Trophoblast cell (in vitro differentiated cells and primary cell): Measurements from ENCODE around the gene CLDN7.

Experiments used
- DNase-seq, 2 donors: peaks; one replicate each; pipeline ENCODE4 v3.0.0-alpha.2; 2016
- H2AFZ ChIP-seq: 2 replicates; pipeline ENCODE4 v1.6.1; 2013; ENCODE audit warnings: low read length, moderate library complexity, mild to moderate bottlenecking; ENCODE audit not compliant: insufficient read depth, poor library complexity
- H2AK5ac ChIP-seq: 2 replicates; pipeline ENCODE4 v1.6.1; 2013; ENCODE audit warnings: mild to moderate bottlenecking, low read length
- H2BK120ac ChIP-seq: 2 replicates; pipeline ENCODE4 v1.6.1; 2013; ENCODE audit warnings: low read length, mild to moderate bottlenecking, moderate library complexity; ENCODE audit not compliant: insufficient read depth, poor library complexity
- H2BK12ac ChIP-seq: 2 replicates; pipeline ENCODE4 v1.6.1; 2013; ENCODE audit warnings: mild to moderate bottlenecking, low read length, moderate library complexity
- H2BK5ac ChIP-seq: 2 replicates; pipeline ENCODE4 v1.6.1; 2013; ENCODE audit warnings: low read length, low read depth, moderate library complexity, mild to moderate bottlenecking; ENCODE audit not compliant: poor library complexity
- H3K14ac ChIP-seq: 2 replicates; pipeline ENCODE4 v1.6.1; 2013; ENCODE audit warnings: mild to moderate bottlenecking, low read length
- H3K18ac ChIP-seq: 2 replicates; pipeline ENCODE4 v1.6.1; 2013; ENCODE audit warnings: mild to moderate bottlenecking, low read length
- H3K23ac ChIP-seq: 2 replicates; pipeline ENCODE4 v1.6.1; 2013; ENCODE audit warnings: low read length
- H3K27ac ChIP-seq: 2 replicates; pipeline ENCODE4 v1.5.1; 2013; ENCODE audit warnings: low read depth, mild to moderate bottlenecking, inconsistent platforms, low read length, moderate library complexity
- H3K27me3 ChIP-seq: 2 replicates; pipeline ENCODE4 v1.6.1; 2013; ENCODE audit warnings: inconsistent platforms, mild to moderate bottlenecking, low read length, moderate library complexity; ENCODE audit not compliant: insufficient read depth
- H3K36me3 ChIP-seq, 2 experiments: 1 replicate in 1 of 2; 2 replicates in 1 of 2; pipeline ENCODE4 v1.6.1; 2013; ENCODE audit warnings: low read length in 2 of 2, mild to moderate bottlenecking in 2 of 2, moderate library complexity in 1 of 2; ENCODE audit not compliant: insufficient read depth in 2 of 2, control insufficient read depth in 1 of 2
- H3K4ac ChIP-seq: 2 replicates; pipeline ENCODE4 v1.6.1; 2013; ENCODE audit warnings: low read depth, mild to moderate bottlenecking, low read length, moderate library complexity
- H3K4me1 ChIP-seq, 2 experiments: 1 replicate in 1 of 2; 2 replicates in 1 of 2; pipeline ENCODE4 v1.6.1; 2013; ENCODE audit warnings: low read length in 2 of 2, mild to moderate bottlenecking in 2 of 2, moderate library complexity in 1 of 2; ENCODE audit not compliant: insufficient read depth in 2 of 2, control insufficient read depth in 1 of 2
- H3K4me2 ChIP-seq: 2 replicates; pipeline ENCODE4 v1.6.1; 2013; ENCODE audit warnings: inconsistent platforms, mild to moderate bottlenecking, low read length, moderate library complexity
- H3K4me3 ChIP-seq: 2 replicates; pipeline ENCODE4 v1.5.1; 2013; ENCODE audit warnings: mild to moderate bottlenecking, low read depth, low read length, inconsistent platforms
- H3K79me1 ChIP-seq: one replicate; pipeline ENCODE4 v1.6.1; 2013; ENCODE audit warnings: low read length
- H3K79me2 ChIP-seq: 2 replicates; pipeline ENCODE4 v1.6.1; 2013; ENCODE audit warnings: low read length, mild to moderate bottlenecking; ENCODE audit not compliant: control insufficient read depth, insufficient read depth, poor library complexity
- H3K9ac ChIP-seq: 2 replicates; pipeline ENCODE4 v1.6.1; 2013; ENCODE audit warnings: mild to moderate bottlenecking, low read length
- H3K9me3 ChIP-seq: 2 replicates; pipeline ENCODE4 v1.6.1; 2013; ENCODE audit warnings: low read depth, mild to moderate bottlenecking, control low read depth, inconsistent platforms, low read length; ENCODE audit not compliant: insufficient read depth
- H4K12ac ChIP-seq: 2 replicates; pipeline ENCODE4 v1.6.1; 2013; ENCODE audit warnings: low read depth, mild to moderate bottlenecking, low read length, moderate library complexity
- H4K8ac ChIP-seq: 2 replicates; pipeline ENCODE4 v1.6.1; 2013; ENCODE audit warnings: low read depth, mild to moderate bottlenecking, low read length, moderate library complexity
- H4K91ac ChIP-seq: one replicate; pipeline ENCODE4 v1.6.1; 2013; ENCODE audit warnings: low read depth, mild to moderate bottlenecking, low read length, moderate library complexity
- WGBS: extraction: QIAGEN DNeasy Blood & Tissue Kit; methylation state at CpG from one replicate; pipeline ENCODE4 v1.1.7; 2013; ENCODE audit warnings: missing lambda C conversion rate; ENCODE audit not compliant: insufficient read length, insufficient coverage; ENCODE audit errors: extremely low coverage; 5-methylcytosine and 5-hydroxymethylcytosine counted together

Gene CLDN7

DNA sequence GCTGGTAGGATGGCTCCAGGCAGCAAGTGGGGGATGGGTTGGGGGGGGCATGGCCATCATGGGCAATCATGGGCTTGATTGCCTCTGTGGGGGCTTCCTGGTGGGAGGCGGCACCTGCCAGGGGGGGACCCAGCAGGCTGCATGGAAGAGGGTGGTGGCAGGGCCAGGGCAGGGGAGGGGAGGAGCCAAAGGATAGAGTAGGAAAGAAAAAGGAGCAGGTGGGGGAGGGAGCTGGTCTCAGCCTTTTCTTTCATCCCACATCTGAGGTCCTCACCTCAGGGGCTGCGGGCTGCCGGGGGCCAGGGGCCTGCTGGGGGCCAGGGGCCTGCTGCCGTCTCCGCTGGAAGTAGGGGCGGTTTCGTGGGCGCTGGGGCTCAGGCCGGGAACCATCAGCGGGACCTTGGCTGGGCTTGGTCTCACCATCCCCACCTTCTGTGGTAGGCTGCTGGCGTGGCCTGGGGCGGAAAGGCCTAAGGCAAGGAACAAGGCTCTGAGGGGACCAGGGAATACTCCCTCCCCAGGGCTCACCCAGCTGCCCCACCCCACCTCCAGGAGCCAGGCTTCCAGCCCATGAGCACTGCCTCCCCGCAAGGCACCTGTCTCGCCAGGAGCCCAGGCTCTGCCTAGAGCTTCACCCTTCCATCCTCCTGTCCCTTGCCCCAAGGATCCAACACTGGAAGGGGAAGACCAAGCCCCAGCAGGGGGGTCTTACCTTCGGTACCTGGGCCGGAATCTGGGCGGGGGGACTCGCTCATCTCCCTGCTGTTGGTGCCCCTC is 27.2 kb upstream of the CLDN7 start:
- no peak overlapping the region for H2AK5ac ChIP-seq
- H4K8ac ChIP-seq: no peak overlapping the region
- no peak overlapping the region for H3K27ac ChIP-seq
- no peak overlapping the region for H3K23ac ChIP-seq
- H4K12ac ChIP-seq: no peak overlapping the region
- H3K14ac ChIP-seq: no peak overlapping the region
- no peak overlapping the region for H3K18ac ChIP-seq
- no peak overlapping the region for H2BK120ac ChIP-seq
- no peak overlapping the region for H3K4me2 ChIP-seq
- WGBS: no CpG with 5 or more reads among the region's 18 CpGs
- H2AFZ ChIP-seq: no peak overlapping the region
- no peak overlapping the region for H2BK12ac ChIP-seq
- H3K9ac ChIP-seq: no peak overlapping the region
- H3K27me3 ChIP-seq: peaks cover 15% of the 10 kb centered on the region
- no peak overlapping the region for H2BK5ac ChIP-seq
- H3K4me3 ChIP-seq: no peak overlapping the region
- H3K79me2 ChIP-seq: no peaks in the 10 kb centered on the region
- DNase-seq: no peak
- H3K4ac ChIP-seq: no peak overlapping the region
- peaks cover 2% of the 10 kb centered on the region for H3K9me3 ChIP-seq
- H4K91ac ChIP-seq: no peak overlapping the region
- H3K4me1 ChIP-seq: peaks cover 0 to 2% of the 10 kb centered on the region in 2 experiments
- no peaks in the 10 kb centered on the region for H3K79me1 ChIP-seq
- no peaks in the 10 kb centered on the region for H3K36me3 ChIP-seq

GRCh38 chr17:7285679-7286078 is 23.4 kb upstream of the CLDN7 start:
- no peak for DNase-seq
- Histone ChIP-seq H3K79me2 (no peaks in the 10 kb centered on the region), H3K79me1 (no peaks in the 10 kb centered on the region), H3K4me2 (no peak overlapping the region), H3K27me3 (peaks cover 8% of the 10 kb centered on the region), H3K4me3 (no peak overlapping the region), H3K4me1 (peaks cover 14 to 16% of the 10 kb centered on the region in 2 experiments), H4K91ac (no peak overlapping the region), H3K27ac (no peak overlapping the region), H3K23ac (no peak overlapping the region), H2AFZ (no peak overlapping the region), H3K36me3 (no peaks in the 10 kb centered on the region), H3K14ac (no peak overlapping the region), H3K9me3 (no peaks in the 10 kb centered on the region), H2BK120ac (no peak overlapping the region), H2BK12ac (no peak overlapping the region), H3K4ac (no peak overlapping the region), H4K8ac (no peak overlapping the region), H4K12ac (no peak overlapping the region), H2BK5ac (no peak overlapping the region), H3K18ac (no peak overlapping the region), H2AK5ac (no peak overlapping the region), H3K9ac (no peak overlapping the region)
- WGBS: no CpG with 5 or more reads among the region's 12 CpGs

DNA sequence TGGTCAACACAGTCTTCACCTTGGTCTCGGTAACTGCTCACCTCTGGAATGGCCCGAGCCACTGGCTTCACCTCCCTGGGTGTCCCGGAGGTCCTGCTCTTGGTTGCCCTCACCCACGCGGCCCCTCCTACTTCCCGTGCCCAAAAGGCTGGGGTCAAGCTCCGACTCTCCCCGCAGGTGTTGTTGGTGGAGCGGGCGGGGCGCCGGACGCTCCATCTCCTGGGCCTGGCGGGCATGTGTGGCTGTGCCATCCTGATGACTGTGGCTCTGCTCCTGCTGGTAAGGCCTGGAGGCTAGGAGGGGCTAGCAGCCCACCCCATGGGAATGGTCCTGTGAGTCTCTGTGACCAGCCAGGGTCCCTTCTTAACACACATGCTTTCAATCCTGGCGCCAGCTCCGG is 22.6 kb upstream of the CLDN7 start:
- Histone ChIP-seq H4K8ac (no peak overlapping the region), H3K9me3 (no peaks in the 10 kb centered on the region), H3K79me2 (no peaks in the 10 kb centered on the region), H3K23ac (no peak overlapping the region), H3K27me3 (peaks cover 8% of the 10 kb centered on the region), H2BK5ac (no peak overlapping the region), H2BK12ac (no peak overlapping the region), H3K27ac (no peak overlapping the region), H3K4me2 (no peak overlapping the region), H3K79me1 (no peaks in the 10 kb centered on the region), H3K36me3 (no peaks in the 10 kb centered on the region), H4K91ac (no peak overlapping the region), H3K14ac (no peak overlapping the region), H3K4ac (no peak overlapping the region), H4K12ac (no peak overlapping the region), H3K4me3 (no peak overlapping the region), H2AK5ac (no peak overlapping the region), H2AFZ (no peak overlapping the region), H2BK120ac (no peak overlapping the region), H3K4me1 (peaks cover 16% of the 10 kb centered on the region in 2 experiments), H3K18ac (no peak overlapping the region), H3K9ac (no peak overlapping the region)
- no peak for DNase-seq
- WGBS: no CpG with 5 or more reads among the region's 16 CpGs

GRCh38 chr17:7283471-7284216 is 21.4 kb upstream of the CLDN7 start:
- H3K23ac ChIP-seq: no peak overlapping the region
- no peak overlapping the region for H2AK5ac ChIP-seq
- no peak overlapping the region for H2BK12ac ChIP-seq
- no peak overlapping the region for H3K9ac ChIP-seq
- no peaks in the 10 kb centered on the region for H3K36me3 ChIP-seq
- no peak overlapping the region for H2AFZ ChIP-seq
- no peak overlapping the region for H2BK120ac ChIP-seq
- H3K18ac ChIP-seq: no peak overlapping the region
- no peak overlapping the region for H3K14ac ChIP-seq
- H3K4me2 ChIP-seq: no peak overlapping the region
- no peak overlapping the region for H3K4me3 ChIP-seq
- H3K27ac ChIP-seq: no peak overlapping the region
- no CpG with 5 or more reads among the region's 18 CpGs for WGBS
- no peak for DNase-seq
- H2BK5ac ChIP-seq: no peak overlapping the region
- no peaks in the 10 kb centered on the region for H3K9me3 ChIP-seq
- no peak overlapping the region for H4K8ac ChIP-seq
- H3K27me3 ChIP-seq: peaks cover 8% of the 10 kb centered on the region
- no peaks in the 10 kb centered on the region for H3K79me1 ChIP-seq
- no peak overlapping the region for H4K91ac ChIP-seq
- H3K79me2 ChIP-seq: no peaks in the 10 kb centered on the region
- H3K4ac ChIP-seq: no peak overlapping the region
- no peak overlapping the region for H4K12ac ChIP-seq
- H3K4me1 ChIP-seq: peaks cover 16% of the 10 kb centered on the region in 2 experiments
